HL-60/S4 treated with retinoic acid at 250 ng/mL for 4 days and 3 days (cell line): ENCODE measurements around the gene STK32B.

Experiments
- in situ Hi-C: fragments of 300-500 bp; cut with MboI; formaldehyde crosslinking; loops from 2 replicates; pipeline ENCODE4 v1.7.0; 2022; ENCODE audit warnings: low sequenced_read_pairs

The STK32B gene

DNA sequence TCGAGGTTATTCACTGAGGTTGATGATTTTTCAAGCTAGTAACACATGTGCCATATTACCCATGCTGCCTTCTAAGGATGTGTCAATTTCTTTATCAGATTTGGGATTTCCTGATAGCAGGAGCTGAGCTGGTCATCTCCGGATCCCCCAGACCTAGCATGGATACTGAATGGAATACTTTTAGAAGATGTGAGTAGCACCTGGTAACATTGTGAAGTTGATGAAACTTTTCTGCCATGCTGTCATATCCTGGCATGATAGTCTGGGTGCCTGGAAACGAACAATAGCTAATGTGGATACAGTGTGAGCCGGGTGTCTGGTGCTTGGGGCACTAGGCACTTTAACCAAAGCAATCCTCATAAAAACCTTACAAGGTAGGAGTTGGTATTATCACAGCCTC lies 21.1 kb upstream of the STK32B start:
- in situ Hi-C loops, result no loop called here

DNA sequence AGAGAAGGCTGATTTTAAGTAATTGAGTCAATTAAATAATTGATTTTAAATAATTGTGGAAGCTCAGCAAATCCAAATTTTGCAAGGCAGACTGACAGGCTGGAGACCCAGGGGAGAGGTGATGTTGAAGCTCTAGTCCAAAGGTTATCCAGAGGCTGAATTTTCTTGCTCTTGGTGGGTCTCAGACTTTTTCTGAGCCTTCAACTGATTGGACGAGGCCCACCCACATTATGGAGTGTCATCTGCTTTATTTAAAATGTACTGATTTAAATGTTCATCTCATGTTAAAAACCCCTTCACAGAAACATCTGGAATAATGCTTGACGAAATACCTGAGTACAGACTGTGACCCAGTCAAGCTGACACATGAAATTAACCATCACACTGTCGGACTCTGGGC lies 20.4 kb upstream of the STK32B start:
- in situ Hi-C loops, result no loop called here

- in situ Hi-C loops, result no loop called here
Measured at GRCh38 chr4:5032813-5033212, 18.5 kb upstream of the STK32B start.

- in situ Hi-C loops, result no loop called here
Measured at GRCh38 chr4:5033281-5033841, 17.9 kb upstream of the STK32B start.

DNA sequence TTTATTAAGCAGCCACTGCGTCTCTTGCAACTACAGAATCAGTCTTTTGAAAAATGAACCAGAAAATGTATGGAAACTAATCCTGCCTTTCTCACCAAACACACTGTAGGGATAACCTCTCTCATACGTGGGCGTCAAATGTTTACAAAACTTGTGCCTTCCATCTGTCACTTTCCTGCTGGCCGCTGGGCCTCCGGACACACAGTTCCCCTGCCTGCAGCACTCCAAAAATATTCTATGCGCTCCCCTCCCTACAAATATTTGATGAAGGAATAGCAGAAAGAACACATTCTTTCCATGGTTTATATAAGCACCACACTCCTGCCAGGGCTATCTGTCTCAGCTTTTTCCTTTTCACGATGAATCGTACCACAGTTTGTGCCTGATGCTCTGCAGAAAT lies 17.1 kb upstream of the STK32B start:
- in situ Hi-C loops, result no loop called here

DNA sequence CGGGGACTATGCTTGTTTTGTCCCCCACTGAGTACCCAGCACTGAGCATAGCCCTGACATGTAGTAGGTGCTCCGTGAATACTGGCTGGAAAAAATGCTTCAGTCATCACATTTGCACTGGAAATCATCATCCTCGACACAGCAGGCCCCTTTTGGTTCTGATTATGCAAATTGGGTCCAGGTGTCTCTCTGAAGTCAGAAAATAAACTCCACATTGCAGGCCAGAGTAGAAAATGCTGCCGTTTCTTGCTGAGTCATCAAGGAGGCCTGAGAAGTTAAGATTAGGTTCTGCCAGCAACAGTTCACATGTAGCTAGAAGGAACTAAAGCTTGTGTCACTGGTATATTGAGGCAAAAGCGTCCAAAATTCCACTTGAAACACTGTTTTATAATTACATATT lies 15.0 kb upstream of the STK32B start:
- in situ Hi-C loops, result no loop called here

DNA sequence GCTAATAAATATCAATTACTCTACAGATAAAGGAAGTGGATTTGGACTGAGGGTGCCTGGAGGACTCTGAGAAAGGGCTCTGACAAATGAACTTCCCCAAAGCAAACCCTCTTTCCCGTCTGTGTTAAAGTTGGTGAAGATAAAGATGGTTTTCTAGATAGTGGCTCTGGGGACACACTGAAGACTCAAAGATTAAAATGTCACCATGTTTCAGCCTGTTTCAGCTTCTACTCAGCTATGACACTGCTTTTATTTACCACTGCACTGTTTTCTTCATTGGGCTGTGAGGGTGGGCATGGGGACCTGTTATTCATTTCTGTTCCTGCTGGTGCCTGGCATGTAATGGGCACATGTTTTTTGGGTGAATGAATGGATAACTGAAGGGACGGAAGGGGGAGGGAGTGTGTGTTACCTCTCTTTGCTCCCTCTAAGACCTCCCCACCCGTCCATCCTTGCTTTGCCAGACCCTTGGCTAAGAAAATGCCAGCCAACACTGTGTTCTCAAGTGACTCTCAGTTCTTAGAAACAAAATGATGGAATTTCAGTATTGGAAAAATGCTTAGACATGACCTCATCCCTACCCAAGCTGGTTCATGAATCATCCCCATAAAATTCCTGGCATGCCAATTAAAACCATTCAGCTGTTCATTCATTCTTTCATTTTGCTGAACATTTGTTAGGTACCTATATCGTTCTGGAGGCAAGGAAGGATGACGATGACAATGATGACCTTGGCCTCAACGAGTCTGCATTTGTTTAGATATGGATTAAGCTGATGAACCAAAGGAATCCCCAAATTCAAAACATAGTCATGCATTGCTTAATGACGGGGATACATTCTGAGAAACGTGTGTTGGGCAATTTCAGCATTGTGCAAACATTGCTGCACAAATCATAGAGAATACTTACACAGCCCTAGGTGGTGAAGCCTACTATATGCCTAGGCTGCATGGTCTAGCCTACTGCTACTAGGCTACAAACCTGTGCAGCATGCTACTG lies 13.4 kb upstream of the STK32B start:
- in situ Hi-C loops, result no loop called here

GRCh38 chr4:5039800-5040199 lies 11.5 kb upstream of the STK32B start:
- in situ Hi-C loops, result no loop called here

- in situ Hi-C loops, result no loop called here
Measured at GRCh38 chr4:5040856-5041620, 10.2 kb upstream of the STK32B start.

DNA sequence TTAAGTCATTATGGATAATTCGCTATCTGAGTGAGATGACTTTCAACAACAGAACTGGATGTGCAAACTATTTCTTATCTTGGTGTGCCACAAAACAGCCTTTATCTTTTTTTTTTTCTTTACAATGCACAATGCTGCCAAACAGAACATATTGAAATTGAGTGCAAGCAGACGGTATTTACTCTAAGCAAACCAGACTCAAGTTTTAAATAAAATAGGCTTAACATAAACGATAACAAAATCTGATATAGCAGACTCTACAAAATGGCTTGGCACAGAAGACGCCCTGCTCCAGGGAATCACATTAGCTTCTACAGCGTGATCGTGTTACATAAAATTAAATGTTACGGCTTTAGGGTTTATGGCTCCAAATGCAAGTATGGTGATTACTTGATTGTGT lies 9.6 kb upstream of the STK32B start:
- in situ Hi-C loops, result no loop called here

DNA sequence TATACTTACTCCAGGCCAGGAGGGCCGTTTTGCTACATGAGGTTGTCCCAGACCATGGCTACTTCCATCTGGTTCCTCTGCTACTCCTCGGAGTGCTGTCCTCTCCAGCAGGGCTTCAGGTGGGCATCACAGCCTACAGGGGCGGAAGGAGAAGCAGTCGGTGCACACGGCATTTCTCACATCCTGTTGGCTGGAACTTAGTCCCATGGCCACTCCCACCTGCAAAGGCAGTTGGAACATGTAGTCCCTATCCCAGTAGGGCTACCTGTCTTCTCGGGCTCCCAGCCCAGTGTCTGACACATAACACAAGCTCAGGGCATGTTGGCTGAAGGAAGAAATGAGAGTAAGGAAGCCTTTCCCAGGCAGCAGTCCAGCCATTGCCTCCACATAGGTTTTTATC lies 7.7 kb upstream of the STK32B start:
- in situ Hi-C loops, result no loop called here

GRCh38 chr4:5044341-5044740 lies 6.9 kb upstream of the STK32B start:
- in situ Hi-C loops, result no loop called here

- in situ Hi-C loops, result no loop called here
Measured at GRCh38 chr4:5045097-5045496, 6.2 kb upstream of the STK32B start.

DNA sequence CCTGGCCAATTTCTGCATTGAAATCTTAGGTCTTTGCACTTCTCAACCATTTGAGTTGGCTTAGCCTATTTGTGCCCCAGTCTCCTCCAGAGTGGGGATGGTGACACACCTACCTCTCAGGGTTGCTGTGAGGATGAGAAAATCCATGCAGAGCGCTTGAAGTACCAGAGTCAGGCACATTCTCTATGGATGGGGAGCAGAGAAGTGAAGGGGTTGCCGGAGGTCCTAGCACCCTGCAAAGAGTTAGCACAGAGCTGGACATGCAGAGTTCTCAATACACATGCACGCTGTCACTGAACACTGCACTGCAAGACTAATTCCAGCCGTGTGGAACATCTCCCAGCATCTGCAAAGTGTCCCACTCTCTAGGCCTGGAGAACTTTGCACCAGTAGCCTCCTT lies 2.6 kb upstream of the STK32B start:
- in situ Hi-C loops, result no loop called here

DNA sequence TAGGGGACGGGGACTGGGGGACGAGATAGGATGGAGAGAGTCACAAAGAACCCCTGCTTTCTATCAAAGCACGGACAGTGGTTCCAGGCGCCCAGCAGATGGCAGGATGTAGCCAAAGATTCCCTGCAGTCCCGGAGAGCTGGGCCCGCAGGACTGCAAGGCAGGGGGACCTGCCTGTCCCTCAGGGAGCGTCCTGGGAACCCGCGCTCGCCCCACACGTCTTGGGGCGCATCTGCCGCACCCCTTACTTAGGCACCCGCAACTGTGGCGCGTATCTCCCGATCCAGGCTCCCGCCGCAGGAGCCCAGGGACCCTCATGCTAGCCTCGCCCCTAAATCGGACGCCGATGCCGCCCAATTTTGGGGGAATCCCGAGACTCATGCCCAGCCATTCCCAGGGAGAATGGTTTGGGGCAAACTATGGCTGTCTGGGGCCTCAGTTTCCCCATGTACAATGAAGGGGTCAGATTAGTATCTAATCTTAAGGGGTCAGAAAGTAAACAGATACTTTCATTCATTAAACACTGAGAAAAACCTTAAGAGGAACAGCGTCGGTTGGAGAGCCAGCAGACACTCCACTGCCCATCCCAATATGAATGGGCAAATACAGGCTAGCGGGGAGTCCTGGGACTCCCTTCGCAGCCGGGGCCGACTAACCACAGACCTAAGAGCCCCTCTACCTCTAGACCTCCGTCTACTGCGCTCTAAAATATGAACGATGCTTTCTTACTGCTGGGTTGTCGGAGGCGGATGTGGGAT lies 581 bp upstream of the STK32B start:
- in situ Hi-C loops, result no loop called here

- in situ Hi-C loops, result no loop called here
Measured at GRCh38 chr4:5052204-5052702, 973 bp downstream of the STK32B start.

DNA sequence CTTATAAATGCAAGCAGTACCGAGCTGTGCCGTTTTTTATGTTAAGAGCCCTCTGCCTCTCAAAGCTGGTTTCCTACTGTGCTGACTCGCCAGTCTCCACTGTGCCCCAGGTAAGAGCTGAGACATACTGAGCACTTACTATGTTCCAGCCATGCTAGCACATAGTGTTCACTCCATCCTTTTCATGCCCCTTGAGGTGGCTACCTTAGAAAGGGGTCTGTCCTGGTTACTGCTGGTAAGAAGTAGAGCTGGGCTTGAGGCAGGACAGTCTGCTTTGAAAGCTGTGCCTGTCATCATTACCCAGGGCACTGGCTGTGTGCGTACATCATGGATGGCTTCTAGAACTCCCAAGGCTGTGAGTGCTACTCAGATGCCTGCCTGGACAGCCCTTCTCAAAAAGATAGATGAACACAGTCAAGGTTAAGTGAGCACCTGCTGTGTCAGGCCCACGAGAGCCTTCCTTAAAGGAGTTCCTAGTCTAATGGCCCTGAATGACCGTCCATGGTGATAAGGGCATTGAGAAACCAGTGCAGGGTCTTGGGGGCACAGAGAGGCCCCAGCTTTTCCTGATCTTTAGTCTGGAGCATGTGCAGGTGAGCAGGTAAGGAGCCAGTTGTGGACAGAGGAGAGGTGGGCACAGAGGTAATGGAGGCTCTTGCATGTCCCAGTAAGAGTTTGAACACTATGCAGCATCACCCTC lies 1.6 kb downstream of the STK32B start:
- in situ Hi-C loops, result no loop called here

- in situ Hi-C loops, result no loop called here
Measured at GRCh38 chr4:5054532-5054931, 3.3 kb downstream of the STK32B start.

DNA sequence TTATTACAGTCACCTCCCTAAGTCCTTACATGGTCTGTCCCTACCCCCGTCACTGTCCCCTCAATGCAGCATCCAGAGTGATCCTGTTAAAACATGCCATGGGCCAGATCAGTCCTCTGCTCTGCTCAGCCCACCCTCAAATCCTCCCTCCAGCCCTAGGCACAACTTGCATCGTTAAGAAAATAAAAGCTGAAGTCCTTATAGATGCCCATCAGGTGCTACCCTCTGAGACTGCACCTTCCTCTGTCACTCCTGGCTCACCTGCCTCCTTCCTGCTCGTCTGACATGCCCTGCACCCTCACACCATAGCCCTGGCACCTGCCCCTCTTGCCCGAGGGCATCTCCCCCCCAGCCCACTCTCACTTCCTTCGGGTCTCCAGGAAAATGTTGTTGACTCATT lies 4.1 kb downstream of the STK32B start:
- in situ Hi-C loops, result no loop called here

DNA sequence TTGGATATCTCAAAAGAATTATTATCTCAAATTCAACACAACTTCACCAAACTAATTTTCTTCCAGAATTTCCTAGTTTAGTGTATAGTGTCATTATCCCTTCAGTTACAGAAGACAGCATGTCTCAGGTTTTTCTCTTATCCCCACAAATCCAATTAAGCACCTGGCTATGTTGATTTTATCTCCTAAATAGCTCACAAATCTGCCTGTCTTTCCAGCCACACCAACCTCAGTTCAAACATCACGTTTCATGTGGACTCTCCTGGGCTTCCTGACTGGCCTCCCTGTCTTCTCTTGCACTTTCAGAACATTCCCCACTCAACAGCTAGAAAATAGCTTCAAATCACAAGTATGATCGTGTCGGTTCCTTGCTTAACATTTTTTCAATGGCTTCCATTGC lies 14.8 kb downstream of the STK32B start:
- in situ Hi-C loops, result no loop called here
